Stimulated activated CD4-positive, alpha-beta T cell treated with anti-CD3 and anti-CD28 coated beads, Interleukin-2, amount 100 ng/mL, for 24 hours (primary cell): ENCODE measurements around the gene FARS2.
"Not testable (repeated sequence)": the region's sequence is repeated elsewhere in the genome, so short reads cannot be mapped to it uniquely, and the experiment has no call there.

Experiments
- DNase-seq, 2 donors: peaks; one replicate each; pipeline ENCODE4 v3.0.0-alpha.2; 2020

FARS2 gene

GRCh38 chr6:5771759-5772390, 510.6 kb downstream of the FARS2 start:
- DNase-seq = no peak

GRCh38 chr6:5772408-5773120, 511.3 kb downstream of the FARS2 start:
- DNase-seq = no peak

- DNase-seq = no peak
Observed at GRCh38 chr6:5776104-5776503, 514.8 kb downstream of the FARS2 start.

GRCh38 chr6:5776706-5777390, 515.5 kb downstream of the FARS2 start:
- DNase-seq = no peak

- DNase-seq = no peak
Observed at GRCh38 chr6:5778317-5778857, 517.1 kb downstream of the FARS2 start.

GRCh38 chr6:5778906-5779305, 517.6 kb downstream of the FARS2 start:
- DNase-seq = no peak

GRCh38 chr6:5781019-5781418, 519.7 kb downstream of the FARS2 start:
- no peak for DNase-seq

GRCh38 chr6:5781966-5782556, 520.7 kb downstream of the FARS2 start:
- DNase-seq = no peak

GRCh38 chr6:5782783-5783547, 521.7 kb downstream of the FARS2 start:
- no peak for DNase-seq

GRCh38 chr6:5783584-5784089, 522.3 kb downstream of the FARS2 start:
- DNase-seq = no peak

GRCh38 chr6:5785249-5785648, 523.9 kb downstream of the FARS2 start:
- DNase-seq = no peak

- DNase-seq = no peak
Observed at GRCh38 chr6:5786321-5786968, 525.1 kb downstream of the FARS2 start.

GRCh38 chr6:5786969-5787720, 525.8 kb downstream of the FARS2 start:
- DNase-seq = no peak

GRCh38 chr6:5789426-5789825, 528.1 kb downstream of the FARS2 start:
- DNase-seq = not testable (repeated sequence)

- DNase-seq = not testable (repeated sequence)
Observed at GRCh38 chr6:5796555-5796954, 535.2 kb downstream of the FARS2 start.

GRCh38 chr6:5806406-5806805, 545.1 kb downstream of the FARS2 start:
- not testable (repeated sequence) for DNase-seq

- no peak for DNase-seq
Observed at GRCh38 chr6:5809450-5809849, 548.1 kb downstream of the FARS2 start.

GRCh38 chr6:5811997-5812396, 550.7 kb downstream of the FARS2 start:
- DNase-seq = no peak

- no peak for DNase-seq
Observed at GRCh38 chr6:5813625-5814027, 552.3 kb downstream of the FARS2 start.

GRCh38 chr6:5814116-5814515, 552.8 kb downstream of the FARS2 start:
- DNase-seq = no peak

- no peak for DNase-seq
Observed at GRCh38 chr6:5814901-5815300, 553.6 kb downstream of the FARS2 start.
